Erythroblast (primary cell): Measurements from ENCODE around the gene ADAMTS2.

ENCODE experiments used
- DNase-seq, 2 experiments: peaks; one replicate each; lab custom pipeline; 2025; lab: John Stamatoyannopoulos, UW
- GATA1 ChIP-seq: IDR thresholded peaks from 2 replicates; pipeline ENCODE4 v1.6.1; 2011; ENCODE audit warnings: low read depth, mild to moderate bottlenecking, control low read depth, low read length, moderate library complexity
- POLR2A ChIP-seq: IDR thresholded peaks from 2 replicates; pipeline ENCODE4 v1.6.1; 2011; ENCODE audit warnings: mild to moderate bottlenecking, low read length

The ADAMTS2 gene

GRCh38 chr5:179310439-179311090, 34.7 kb downstream of the ADAMTS2 start:
- no peak for DNase-seq
- TF ChIP-seq GATA1 (no peak), POLR2A (no peak)

- TF ChIP-seq POLR2A: no peak
- TF ChIP-seq GATA1: no peak
- no peak for DNase-seq
Observed at GRCh38 chr5:179309751-179310320, 35.4 kb downstream of the ADAMTS2 start.

DNA sequence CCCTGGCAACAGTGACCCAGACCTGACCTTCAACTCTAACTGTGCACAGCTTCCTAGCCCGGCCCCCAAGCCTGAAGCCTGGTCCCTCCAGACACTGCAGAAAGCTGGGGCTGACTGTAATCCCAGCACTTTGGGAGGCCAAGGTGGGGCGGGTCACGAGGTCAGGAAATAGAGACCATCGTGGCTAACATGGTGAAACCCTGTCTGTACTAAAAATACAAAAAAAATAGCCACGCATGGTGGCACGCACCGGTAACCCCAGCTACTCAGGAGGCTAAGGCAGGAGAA, 35.9 kb downstream of the ADAMTS2 start:
- DNase-seq: no peak

DNA sequence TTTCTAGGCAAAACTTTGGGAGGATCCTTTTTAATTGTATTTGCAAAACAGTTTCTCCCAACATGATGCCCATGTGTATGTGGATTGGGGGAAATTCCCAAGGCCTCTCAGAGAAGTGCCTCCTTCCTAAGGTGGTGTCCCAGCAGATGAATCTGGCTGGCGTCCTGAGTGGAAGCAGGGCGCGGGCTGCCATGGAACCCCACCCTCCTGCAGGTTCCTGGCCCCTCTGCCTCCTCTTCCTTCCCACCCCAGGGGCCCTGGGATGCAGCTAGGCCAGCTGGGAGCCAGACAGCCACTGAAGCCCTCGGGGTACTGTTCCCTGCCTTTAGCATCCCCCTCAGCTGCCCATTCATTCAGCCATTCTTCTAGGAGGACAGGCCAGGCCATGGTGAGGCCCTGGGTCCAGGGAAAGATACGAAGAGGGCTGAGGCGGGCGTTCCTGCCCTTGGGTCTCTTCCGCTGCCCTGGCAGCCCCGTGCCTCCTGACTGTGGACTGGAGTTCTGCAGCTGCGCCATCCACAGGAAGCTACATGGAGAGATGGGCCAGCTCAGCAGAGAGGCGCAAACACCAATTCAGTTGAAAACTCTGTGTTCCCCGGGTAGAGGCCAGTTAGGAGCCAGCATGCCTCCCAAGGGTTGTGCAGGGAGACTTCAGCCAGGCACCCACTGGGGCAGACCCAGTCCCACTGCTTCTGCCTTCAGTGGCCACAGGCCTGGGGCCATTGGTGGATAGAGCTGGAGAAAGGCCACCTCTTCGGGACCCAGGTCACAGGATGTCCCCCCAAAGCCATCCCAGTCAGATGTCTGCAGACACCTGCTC, 36.5 kb downstream of the ADAMTS2 start:
- TF ChIP-seq POLR2A: no peak
- TF ChIP-seq GATA1: no peak
- no peak for DNase-seq

More for the DNA sequence above, 35.9 kb downstream of the ADAMTS2 start:
- TF ChIP-seq POLR2A (no peak), GATA1 (no peak)

DNA sequence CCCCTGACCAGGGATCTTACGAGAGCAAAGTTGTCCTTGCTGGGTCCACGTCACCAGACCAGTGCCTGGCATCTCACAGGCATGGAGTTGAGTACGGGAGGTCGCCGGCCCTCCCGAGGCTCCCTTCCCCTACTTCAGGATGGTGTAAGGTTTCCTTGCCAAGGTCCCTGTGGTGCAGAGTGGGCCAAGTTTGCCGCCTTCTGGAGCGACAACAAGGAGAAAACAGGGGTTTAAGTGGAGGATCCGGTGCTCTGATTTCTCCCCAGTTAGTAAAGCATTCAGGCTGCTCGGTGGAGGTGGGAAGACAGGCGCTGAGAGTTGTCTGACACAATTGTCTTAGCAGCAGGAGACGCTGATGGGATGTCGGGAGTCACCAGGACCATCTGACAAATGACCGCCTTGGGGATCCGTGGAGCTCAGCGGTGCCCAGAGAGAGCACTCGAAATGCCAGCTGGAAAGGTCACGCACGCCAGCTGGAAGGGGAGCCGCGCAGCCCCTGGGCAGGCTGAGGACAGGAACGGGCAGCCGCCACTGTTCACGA, 37.3 kb downstream of the ADAMTS2 start:
- no peak for DNase-seq
- TF ChIP-seq POLR2A: no peak
- TF ChIP-seq GATA1: no peak

- no peak for DNase-seq
- no peak for TF ChIP-seq POLR2A
- TF ChIP-seq GATA1: no peak
Observed at GRCh38 chr5:179307013-179307800, 38.1 kb downstream of the ADAMTS2 start.

DNA sequence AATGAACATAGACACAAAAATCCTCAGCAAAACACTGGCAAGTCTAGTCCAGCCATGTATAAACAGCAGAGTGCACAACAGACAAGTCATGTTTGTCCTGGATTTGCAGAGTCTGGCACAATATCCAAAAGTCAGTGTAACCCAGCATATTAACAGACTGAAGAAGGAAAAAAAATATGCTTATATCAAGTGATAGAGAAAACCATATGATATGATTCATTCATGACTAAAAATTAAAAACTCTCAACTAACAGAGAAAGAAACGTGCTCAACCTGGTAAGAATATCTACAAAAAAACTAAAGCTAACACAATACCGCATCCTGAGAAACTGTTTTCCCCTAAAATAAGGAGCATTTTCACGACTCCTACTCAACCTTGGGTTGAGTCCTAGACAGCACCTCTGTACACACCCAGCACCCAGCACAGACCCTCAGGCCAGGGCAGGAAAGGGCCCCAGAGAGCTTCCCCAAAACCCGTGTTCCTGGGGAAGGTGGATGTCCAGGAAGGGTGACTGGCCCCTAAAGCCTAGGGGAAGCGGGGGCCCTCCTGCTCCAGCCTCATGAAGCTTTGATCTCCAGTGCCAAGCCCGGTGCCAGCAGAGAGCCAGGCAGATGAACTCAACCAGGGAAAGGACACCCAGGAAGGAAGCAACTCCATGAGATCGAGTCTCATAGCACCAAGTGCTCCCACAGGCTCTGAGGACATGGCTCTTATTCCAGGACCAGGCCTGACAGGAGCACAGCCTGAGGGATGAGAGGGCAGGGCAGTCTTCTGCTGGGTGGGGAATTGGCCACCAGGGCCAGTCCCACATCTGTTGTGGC, 38.9 kb downstream of the ADAMTS2 start:
- no peak for TF ChIP-seq POLR2A
- TF ChIP-seq GATA1: no peak
- DNase-seq: no peak

GRCh38 chr5:179304871-179305270, 40.4 kb downstream of the ADAMTS2 start:
- no peak for TF ChIP-seq GATA1
- no peak for TF ChIP-seq POLR2A
- no peak for DNase-seq

GRCh38 chr5:179304466-179304865, 40.8 kb downstream of the ADAMTS2 start:
- no peak for TF ChIP-seq POLR2A
- TF ChIP-seq GATA1: no peak
- DNase-seq: no peak

DNA sequence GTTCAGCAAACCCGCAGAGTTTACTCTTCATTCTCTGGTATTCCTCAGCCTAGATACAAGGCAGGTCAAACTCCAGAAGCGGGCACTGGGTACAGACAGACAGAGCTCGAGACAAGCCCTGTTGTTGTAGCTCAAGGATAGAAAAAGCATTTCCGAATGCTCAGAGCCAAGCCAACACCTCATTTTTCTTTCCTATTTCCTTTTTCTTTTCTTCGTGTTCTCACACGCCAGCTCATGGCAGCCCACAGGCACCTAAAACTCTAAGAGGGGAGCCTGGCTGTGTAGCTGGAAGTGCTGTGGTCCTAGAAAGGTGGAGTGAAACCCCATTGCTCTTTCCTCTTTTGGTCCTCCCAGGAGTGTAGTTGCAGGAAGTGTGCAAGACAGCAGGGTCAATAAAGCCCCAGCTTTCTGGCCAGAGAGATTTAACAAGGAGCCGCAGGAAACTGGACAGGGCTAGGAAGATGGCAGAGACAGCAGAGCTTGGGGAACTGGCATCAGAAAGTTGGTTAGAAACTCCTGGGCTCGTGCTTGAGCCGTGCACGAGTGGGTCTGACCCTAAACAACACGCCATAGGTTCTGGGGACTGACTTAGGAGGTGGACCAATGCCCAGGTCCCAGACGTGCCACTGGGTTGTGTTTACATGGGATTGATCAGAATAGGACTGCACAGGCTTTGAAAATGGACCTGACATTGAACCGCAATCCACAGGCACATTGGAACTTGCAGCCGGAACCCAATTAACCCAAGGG, 41.6 kb downstream of the ADAMTS2 start:
- TF ChIP-seq POLR2A (no peak), GATA1 (no peak)
- no peak for DNase-seq

GRCh38 chr5:179302499-179303185, 42.6 kb downstream of the ADAMTS2 start:
- no peak for DNase-seq

More at GRCh38 chr5:179302499-179303185, 42.6 kb downstream of the ADAMTS2 start:
- TF ChIP-seq POLR2A (no peak), GATA1 (no peak)
